Lung (tissue), 12 donors: ENCODE results near the gene PARD6A. TPM values are rescaled to one million over a fixed set of nuclear protein-coding genes. Genes with fewer than 3 reads are reported as not detected.
"Not testable (repeated sequence)": the region's sequence is repeated elsewhere in the genome, so short reads cannot be mapped to it uniquely, and the experiment has no call there.

Source experiments
- ATAC-seq: fragments of 200-7000 bp; cut with Tn5 transposase; one replicate; pipeline ENCODE4 v1.9.1; 2020; ENCODE audit warnings: moderate number of reproducible peaks; ENCODE audit not compliant: insufficient read depth, low FRiP score
- DNase-seq, 3 donors: peaks; one replicate each; pipeline ENCODE4 v3.0.0-alpha.2; 2013 to 2017
- H3K27ac ChIP-seq, 2 donors: one replicate each; pipeline ENCODE4 v1.5.1; 2013; ENCODE audit warnings: mild to moderate bottlenecking in 2 of 2, moderate library complexity in 2 of 2, control low read depth in 1 of 2, inconsistent platforms in 1 of 2, low read depth in 1 of 2, low read length in 1 of 2
- H3K27me3 ChIP-seq, 3 donors: one replicate each; pipeline ENCODE4 v1.5.1; 2013; ENCODE audit warnings: low read length in 2 of 3; ENCODE audit not compliant: control insufficient read depth in 3 of 3, insufficient read depth in 3 of 3
- H3K36me3 ChIP-seq, 4 donors: one replicate each; pipeline ENCODE4 v1.5.1; 2013; ENCODE audit warnings: low read length in 4 of 4, mild to moderate bottlenecking in 1 of 4, moderate library complexity in 1 of 4; ENCODE audit not compliant: control insufficient read depth in 4 of 4, insufficient read depth in 4 of 4
- H3K4me1 ChIP-seq, 5 donors: one replicate each; pipeline ENCODE4 v1.5.1; 2013; ENCODE audit warnings: low read length in 5 of 5, mild to moderate bottlenecking in 2 of 5, moderate library complexity in 1 of 5; ENCODE audit not compliant: control insufficient read depth in 5 of 5, insufficient read depth in 5 of 5
- H3K4me3 ChIP-seq: one replicate; pipeline ENCODE4 v1.5.1; 2013; ENCODE audit warnings: mild to moderate bottlenecking, control low read depth, moderate library complexity
- H3K9ac ChIP-seq, 2 donors: one replicate each; pipeline ENCODE4 v1.5.1; 2013; ENCODE audit warnings: low read length in 2 of 2, control low read depth in 1 of 2; ENCODE audit not compliant: insufficient read depth in 1 of 2
- H3K9me3 ChIP-seq, 4 donors: one replicate each; pipeline ENCODE4 v1.5.1; 2013; ENCODE audit warnings: low read length in 3 of 4, mild to moderate bottlenecking in 1 of 4, moderate library complexity in 1 of 4; ENCODE audit not compliant: control insufficient read depth in 4 of 4, insufficient read depth in 3 of 4
- CTCF ChIP-seq: IDR thresholded peaks from 2 replicates; pipeline ENCODE4 v1.5.1; 2012; ENCODE audit warnings: mild to moderate bottlenecking; ENCODE audit errors: control extremely low read depth, extremely low read depth
- WGBS, 2 donors: extraction: QIAGEN DNeasy Blood & Tissue Kit; methylation state at CpG; one replicate each; pipeline ENCODE4 v1.1.7; 2013; 5-methylcytosine and 5-hydroxymethylcytosine counted together
- polyA plus RNA-seq, 2 donors: library from polyadenylated mRNA; stranded (reverse); fragments of 200-250 nt; gene quantifications; one replicate each; pipeline ENCODE4 v1.2.1, GENCODE V29; 2013
- total RNA-seq, 2 donors: library from RNA; depleted of rRNA in 1 of 2; stranded (reverse); fragments of >200 nt in 1 of 2; gene quantifications; one replicate each; pipeline ENCODE4 v1.2.1, GENCODE V29; 2014 to 2021
- donor health status: control.
- donor health status: control.
- donor health status: Bipolar disorder and iron deficiency.
- donor health status: healthy.
- donor health status: DM: yes; HTN: yes; CAD: no.

The PARD6A gene
- total and polyA plus RNA-seq, 4 donors, result 1.4 to 6.2 (median 4.7) TPM

DNA sequence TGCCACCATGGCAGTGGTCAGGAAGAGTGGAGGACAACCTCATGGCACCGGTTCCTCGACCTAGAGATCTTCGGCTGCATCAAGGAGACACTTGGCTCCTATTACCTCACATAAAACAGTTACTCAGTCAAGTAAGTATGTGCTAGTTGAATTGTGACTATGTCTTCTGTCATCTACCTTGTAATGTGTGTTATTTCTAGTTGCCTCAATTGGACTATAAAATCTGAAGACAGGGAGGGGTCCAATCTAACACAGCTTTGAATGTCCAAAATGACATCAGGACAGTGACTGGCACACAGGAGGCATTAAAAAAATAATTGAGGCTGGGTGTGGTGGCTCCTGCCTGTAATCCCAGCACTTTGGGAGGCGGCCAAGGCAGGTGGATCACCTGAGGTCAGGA lies 23.0 kb downstream of the PARD6A start:
- no peak overlapping the region for H3K9ac ChIP-seq
- 98 to 99% methylated on average over 4 of the region's 4 CpGs for WGBS, 2 donors
- no peak for ATAC-seq
- H3K27me3 ChIP-seq, result no peaks in the 10 kb centered on the region
- no peaks in the 10 kb centered on the region for H3K9me3 ChIP-seq
- peaks cover 0 to 7% (median 0%) of the 10 kb centered on the region in 5 donors for H3K4me1 ChIP-seq
- H3K4me3 ChIP-seq, result no peak overlapping the region
- H3K27ac ChIP-seq, result peak overlapping the region in 1 of 2 donors; percentile 40
- no peak for TF ChIP-seq CTCF
- H3K36me3 ChIP-seq, result peaks cover 5 to 14% (median 13%) of the 10 kb centered on the region in 4 donors
- DNase-seq, result no peak

GRCh38 chr16:67685388-67686112 lies 24.8 kb downstream of the PARD6A start:
- Histone ChIP-seq H3K4me3 (no peak overlapping the region), H3K4me1 (peaks cover 0 to 7% (median 0%) of the 10 kb centered on the region in 5 donors), H3K9ac (no peak overlapping the region), H3K27ac (peak overlapping the region; percentile 12 to 62), H3K36me3 (peaks cover 5 to 14% (median 11%) of the 10 kb centered on the region in 4 donors), H3K9me3 (no peaks in the 10 kb centered on the region), H3K27me3 (no peaks in the 10 kb centered on the region)
- no peak for ATAC-seq
- no peak for TF ChIP-seq CTCF
- 77 to 80% methylated on average over 17 of the region's 17 CpGs for WGBS, 2 donors
- DNase-seq, result no peak

- not testable (repeated sequence) for DNase-seq, H3K9ac ChIP-seq, H3K27me3 ChIP-seq, ATAC-seq, H3K4me3 ChIP-seq, H3K9me3 ChIP-seq, H3K36me3 ChIP-seq, H3K27ac ChIP-seq, H3K4me1 ChIP-seq
- 78 to 89% methylated on average over 8 of the region's 8 CpGs for WGBS, 2 donors
These were observed 32.9 kb downstream of the PARD6A start for GRCh38 chr16:67693517-67694285.

- H3K27ac ChIP-seq, result no peak overlapping the region
- WGBS, 2 donors, result 62 to 70% methylated on average over 2 of the region's 2 CpGs
- no peaks in the 10 kb centered on the region for H3K4me1 ChIP-seq
- H3K27me3 ChIP-seq, result no peaks in the 10 kb centered on the region
- DNase-seq (no peak), ATAC-seq (no peak)
- no peaks in the 10 kb centered on the region for H3K9me3 ChIP-seq
- TF ChIP-seq CTCF, result no peak
- no peak overlapping the region for H3K4me3 ChIP-seq
- H3K9ac ChIP-seq, result no peak overlapping the region
- H3K36me3 ChIP-seq, result peaks cover 0 to 8% (median 2%) of the 10 kb centered on the region in 4 donors
These were observed 33.9 kb downstream of the PARD6A start for GRCh38 chr16:67694611-67695010.
